ENCODE data around the gene TRMT13.

DNA sequence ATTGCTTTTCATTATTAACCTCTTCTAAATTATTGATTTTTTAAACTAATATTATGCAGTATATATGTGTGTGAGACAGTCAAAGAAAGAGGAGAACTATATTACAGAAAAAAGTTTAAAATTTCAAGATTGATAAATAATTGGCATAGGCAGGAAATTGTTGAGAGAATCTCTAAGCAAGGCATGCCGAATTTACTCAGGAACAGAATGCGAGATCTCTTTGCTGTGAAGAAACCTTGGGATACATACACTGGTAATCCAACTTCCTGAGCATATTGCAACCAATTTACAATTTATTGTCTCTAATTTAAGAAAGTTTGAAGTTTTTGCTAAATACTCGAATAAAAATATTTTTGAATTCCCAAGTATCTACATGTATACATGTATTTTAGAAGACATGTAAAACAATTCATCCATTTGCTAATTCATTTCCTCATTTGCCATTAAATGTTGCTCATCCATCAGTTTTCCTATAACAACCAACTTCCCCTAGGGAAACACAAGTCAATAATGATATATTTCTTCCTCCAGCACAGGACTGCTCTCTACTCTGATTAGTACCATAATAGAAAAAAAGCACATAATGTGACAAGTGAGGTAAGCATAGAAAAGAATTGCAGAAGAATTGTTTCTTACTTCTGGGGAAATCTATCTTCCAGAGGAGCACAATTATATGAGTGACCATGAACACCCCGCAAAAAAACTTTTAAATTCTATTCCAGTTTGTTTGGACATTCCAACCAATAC lies 44.5 kb downstream of the TRMT13 start:
- TF ChIP-seq, protein P1, sequence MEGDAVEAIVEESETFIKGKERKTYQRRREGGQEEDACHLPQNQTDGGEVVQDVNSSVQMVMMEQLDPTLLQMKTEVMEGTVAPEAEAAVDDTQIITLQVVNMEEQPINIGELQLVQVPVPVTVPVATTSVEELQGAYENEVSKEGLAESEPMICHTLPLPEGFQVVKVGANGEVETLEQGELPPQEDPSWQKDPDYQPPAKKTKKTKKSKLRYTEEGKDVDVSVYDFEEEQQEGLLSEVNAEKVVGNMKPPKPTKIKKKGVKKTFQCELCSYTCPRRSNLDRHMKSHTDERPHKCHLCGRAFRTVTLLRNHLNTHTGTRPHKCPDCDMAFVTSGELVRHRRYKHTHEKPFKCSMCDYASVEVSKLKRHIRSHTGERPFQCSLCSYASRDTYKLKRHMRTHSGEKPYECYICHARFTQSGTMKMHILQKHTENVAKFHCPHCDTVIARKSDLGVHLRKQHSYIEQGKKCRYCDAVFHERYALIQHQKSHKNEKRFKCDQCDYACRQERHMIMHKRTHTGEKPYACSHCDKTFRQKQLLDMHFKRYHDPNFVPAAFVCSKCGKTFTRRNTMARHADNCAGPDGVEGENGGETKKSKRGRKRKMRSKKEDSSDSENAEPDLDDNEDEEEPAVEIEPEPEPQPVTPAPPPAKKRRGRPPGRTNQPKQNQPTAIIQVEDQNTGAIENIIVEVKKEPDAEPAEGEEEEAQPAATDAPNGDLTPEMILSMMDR (conservative IDR thresholded peaks at IDR 0.05), result no peak
- no peak for TF ChIP-seq ZFX (IDR thresholded peaks at IDR 0.05)

Data from C4-2B (cell line).